DLD1 (cell line): ENCODE measurements around the gene NDUFS5.
"Not testable (repeated sequence)": the region's sequence is repeated elsewhere in the genome, so short reads cannot be mapped to it uniquely, and the experiment has no call there.

Source experiments
- in situ Hi-C: cut with HindIII; loops from 2 replicates; pipeline ENCODE4 v1.10.0; 2017; ENCODE audit warnings: low sequenced_read_pairs

The NDUFS5 gene

GRCh38 chr1:39026051-39026865, at the start of gene NDUFS5:
TSS of gene NDUFS5 (plus strand) at chr1:39026350. CDS start at chr1:39028725, 2,375 bp downstream.
- in situ Hi-C loops, result no loop called here

GRCh38 chr1:38977399-38978244, 48.5 kb upstream of the NDUFS5 start:
- in situ Hi-C loops, result not testable (repeated sequence)

- in situ Hi-C loops, result not testable (repeated sequence)
Measured at GRCh38 chr1:38978245-38978542, 48.0 kb upstream of the NDUFS5 start.

GRCh38 chr1:38979380-38979779, 46.8 kb upstream of the NDUFS5 start:
- in situ Hi-C loops, result not testable (repeated sequence)

GRCh38 chr1:38989979-38990378, 36.2 kb upstream of the NDUFS5 start:
- in situ Hi-C loops, result no loop called here

GRCh38 chr1:38990386-38990737, 35.8 kb upstream of the NDUFS5 start:
- in situ Hi-C loops, result no loop called here

GRCh38 chr1:38990738-38991637, 35.2 kb upstream of the NDUFS5 start, which contains the start of gene AKIRIN1:
TSS of gene AKIRIN1 (plus strand) at chr1:38991276. CDS start at chr1:38991381, 105 bp downstream.
- in situ Hi-C loops, result no loop called here

- in situ Hi-C loops, result no loop called here
Measured at GRCh38 chr1:38991638-38992411, 34.3 kb upstream of the NDUFS5 start.

- in situ Hi-C loops, result no loop called here
Measured at GRCh38 chr1:38992412-38993111, 33.6 kb upstream of the NDUFS5 start.

- in situ Hi-C loops, result no loop called here
Measured at GRCh38 chr1:38994196-38994595, 32.0 kb upstream of the NDUFS5 start.

GRCh38 chr1:38997034-38997900, 28.9 kb upstream of the NDUFS5 start:
- in situ Hi-C loops, result no loop called here

- in situ Hi-C loops, result no loop called here
Measured at GRCh38 chr1:38997901-38998190, 28.3 kb upstream of the NDUFS5 start.

- in situ Hi-C loops, result loop anchor here (25.0 kb wide), 1 partner anchor 139 kb away; the partner anchor contains the start of genes MYCBP and RRAGC
Measured at GRCh38 chr1:39001516-39002421, 24.4 kb upstream of the NDUFS5 start.

- in situ Hi-C loops, result loop anchor here (25.0 kb wide), 1 partner anchor 141 kb away; the partner anchor contains the start of genes MYCBP and RRAGC
Measured at GRCh38 chr1:39003281-39003680, 22.9 kb upstream of the NDUFS5 start.

- in situ Hi-C loops, result loop anchor here (25.0 kb wide), 1 partner anchor 141 kb away; the partner anchor contains the start of genes MYCBP and RRAGC
Measured at GRCh38 chr1:39003794-39004193, 22.4 kb upstream of the NDUFS5 start.

GRCh38 chr1:39006287-39006686, 19.9 kb upstream of the NDUFS5 start:
- in situ Hi-C loops, result loop anchor here (25.0 kb wide), 1 partner anchor 144 kb away; the partner anchor contains the start of genes MYCBP and RRAGC
